HG03064 (cell line): Measurements from ENCODE around the gene TMEM200C.

Source experiments
- ATAC-seq: cut with Tn5 transposase; IDR thresholded peaks from one replicate; pipeline ENCODE4 v1.9.1; 2021; ENCODE audit warnings: low read depth; ENCODE audit not compliant: unreplicated experiment

Gene TMEM200C

DNA sequence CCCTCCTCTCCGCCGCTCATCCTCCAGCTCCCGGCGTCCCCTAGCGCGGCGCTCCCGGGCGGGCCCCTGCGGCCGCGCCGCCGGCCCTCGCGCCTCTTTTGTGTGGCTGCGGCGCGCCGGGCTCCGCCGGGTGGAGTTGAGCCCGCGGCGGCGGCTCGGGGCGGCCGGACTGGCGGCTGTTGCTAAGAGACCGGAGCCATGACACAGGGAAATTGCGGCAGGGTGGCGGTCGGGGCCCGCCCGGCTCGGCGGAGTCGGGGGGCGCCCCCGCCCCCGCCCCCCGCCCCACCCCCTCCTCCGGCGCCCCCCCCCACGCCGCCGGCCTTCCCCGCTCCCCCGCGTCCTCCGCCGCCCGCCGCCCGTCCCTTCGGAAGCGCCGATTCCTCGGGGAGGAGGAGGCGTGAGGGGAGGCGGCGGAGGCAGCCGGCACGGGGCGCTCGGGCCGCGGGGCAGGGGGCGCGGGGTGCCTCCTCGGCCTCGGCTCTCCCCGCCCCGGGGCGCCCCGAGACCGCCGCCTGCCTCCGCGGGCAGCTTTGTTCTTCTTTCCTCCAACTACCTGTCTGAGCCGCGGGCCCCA, at the start of gene TMEM200C:
TSS of gene TMEM200C (minus strand) at position 224 of the 577 bp plus-strand sequence. CDS start 3,459 bp downstream, outside the sequence.
- no peak for ATAC-seq

DNA sequence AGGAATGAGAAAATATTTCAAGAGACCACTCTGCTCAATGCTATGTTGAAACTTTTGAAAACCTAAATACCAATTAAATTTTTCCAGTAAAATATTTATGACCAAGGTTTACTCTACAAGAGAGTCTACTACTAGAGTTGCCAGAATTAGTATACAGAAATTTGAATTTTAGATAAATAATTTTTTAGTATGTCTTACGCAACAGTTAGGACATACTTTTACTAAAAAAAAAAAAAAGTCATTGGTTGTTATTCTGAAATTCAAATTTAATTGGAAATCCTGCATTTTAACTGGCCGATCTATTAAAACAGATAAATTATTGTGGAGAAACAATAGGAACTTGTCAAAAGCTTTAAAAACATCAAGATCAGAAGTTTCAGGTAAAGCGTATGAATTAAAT, 49.1 kb upstream of the TMEM200C start:
- no peak for ATAC-seq

DNA sequence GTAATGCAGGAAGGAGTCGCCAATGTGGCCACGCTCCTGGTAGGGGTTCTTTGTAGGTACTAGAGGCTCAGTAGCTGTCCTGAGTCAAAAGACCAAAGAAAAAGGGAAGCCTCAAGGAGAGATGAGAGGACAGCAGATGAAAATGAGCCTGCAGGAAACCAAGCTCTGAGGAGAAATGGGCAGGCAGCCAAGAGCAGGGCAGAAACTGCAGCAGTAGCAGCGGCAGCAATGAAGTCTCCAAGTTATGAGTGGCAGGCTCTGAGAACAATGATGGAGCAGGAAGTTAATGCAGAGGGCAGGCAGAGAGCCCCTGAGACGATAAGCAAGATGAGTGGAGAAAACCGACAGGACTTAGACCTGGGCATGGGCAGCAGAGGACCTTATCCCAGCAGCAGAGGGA, 48.2 kb upstream of the TMEM200C start:
- no peak for ATAC-seq

DNA sequence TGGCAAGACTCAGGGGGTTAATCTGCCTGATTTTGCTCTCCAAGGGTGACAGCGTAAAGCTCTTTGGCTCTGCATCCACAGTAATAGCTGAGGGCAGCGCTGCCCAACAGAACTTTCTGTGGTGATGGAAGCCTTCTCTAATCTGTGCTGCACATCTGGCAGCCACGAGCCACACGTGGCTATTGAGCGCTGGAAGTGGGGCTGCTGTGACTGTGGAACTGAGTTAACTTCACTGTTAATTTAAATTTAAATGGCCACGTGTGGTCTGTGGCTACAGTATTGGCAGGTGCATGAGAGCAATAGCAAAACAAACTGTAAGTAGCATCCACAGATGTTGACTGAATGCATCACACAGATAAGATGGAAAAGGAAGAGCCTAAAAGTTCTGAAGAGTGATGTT, 47.3 kb upstream of the TMEM200C start:
- ATAC-seq, result no peak

DNA sequence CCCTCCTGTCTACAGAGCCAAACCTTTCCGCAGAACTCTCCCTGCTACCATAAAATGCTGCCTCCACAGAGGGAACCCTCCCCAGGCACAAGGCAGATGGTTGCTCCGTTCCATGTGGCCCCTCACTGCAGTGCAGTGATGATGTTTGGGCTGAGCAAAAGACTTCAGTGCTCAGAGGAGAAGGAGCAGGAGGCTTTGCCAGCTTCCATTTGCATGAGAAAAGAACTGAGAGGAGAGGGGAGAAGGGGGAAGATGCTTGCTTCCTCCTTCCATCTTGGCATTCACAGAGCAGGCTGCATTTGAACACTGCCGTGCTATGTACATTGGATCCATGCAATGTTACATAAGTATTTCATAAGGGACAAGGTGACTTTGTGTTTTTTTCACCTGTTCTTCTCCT, 46.6 kb upstream of the TMEM200C start:
- ATAC-seq, result no peak

DNA sequence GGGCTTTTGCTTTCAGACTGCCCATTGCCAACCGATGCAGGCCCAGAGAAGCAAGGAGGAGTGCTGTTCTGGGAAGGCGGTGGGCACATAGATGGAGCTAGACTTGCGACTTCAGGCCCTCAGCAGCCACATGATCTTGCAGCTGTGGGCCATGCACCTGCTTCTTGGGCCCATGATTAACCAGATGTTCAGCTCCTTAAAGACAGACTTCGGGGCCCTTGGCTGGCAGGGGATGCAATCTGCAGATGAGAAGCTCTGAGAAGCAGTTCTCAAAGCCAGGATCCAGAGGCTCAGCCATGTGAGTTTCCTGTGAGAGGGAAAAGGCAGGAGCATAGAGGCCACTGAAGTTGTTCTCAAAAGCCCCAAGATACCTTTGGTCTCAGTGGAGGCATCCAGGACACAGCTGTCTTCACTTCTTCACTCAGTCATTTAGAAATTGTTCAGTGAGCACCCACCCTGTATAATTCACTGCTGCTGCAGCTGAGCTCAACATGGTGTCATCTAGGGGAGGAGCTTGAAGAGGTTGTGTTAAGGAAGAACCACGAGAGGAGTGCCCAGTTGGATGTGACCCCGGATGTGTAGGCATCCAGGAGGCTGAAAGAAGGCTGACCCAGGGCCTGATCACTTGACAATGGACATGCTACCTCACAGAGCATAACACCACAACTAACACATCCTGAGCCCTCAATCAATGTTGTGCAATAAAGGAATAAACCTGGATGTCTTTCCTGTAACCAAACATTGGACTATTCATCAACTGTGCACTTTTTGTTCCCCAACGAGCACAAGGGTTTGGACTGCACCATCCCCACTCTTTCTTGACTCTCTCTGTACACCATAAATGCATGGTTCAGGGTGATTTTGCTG, 44.7 kb upstream of the TMEM200C start:
- ATAC-seq, result no peak

DNA sequence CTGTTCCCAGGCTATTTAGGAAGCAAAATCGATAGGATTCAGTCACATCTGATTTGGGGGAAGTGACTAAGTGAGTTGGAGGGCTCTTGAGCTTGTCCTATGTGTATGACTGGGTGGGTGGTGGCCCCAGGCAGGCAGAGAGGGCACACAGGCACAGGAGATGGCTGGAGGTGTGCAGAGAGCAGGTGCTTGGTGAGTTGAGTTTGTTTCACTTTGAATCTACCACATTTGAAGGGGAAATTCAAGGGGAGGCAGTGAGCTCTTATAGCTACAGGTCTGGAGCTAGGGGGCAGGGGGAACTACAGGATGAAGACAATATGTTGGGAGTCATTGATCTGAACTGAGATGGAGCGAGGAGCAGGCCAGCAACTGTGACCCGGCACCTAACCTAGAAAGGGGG, 42.5 kb upstream of the TMEM200C start:
- ATAC-seq, result no peak

DNA sequence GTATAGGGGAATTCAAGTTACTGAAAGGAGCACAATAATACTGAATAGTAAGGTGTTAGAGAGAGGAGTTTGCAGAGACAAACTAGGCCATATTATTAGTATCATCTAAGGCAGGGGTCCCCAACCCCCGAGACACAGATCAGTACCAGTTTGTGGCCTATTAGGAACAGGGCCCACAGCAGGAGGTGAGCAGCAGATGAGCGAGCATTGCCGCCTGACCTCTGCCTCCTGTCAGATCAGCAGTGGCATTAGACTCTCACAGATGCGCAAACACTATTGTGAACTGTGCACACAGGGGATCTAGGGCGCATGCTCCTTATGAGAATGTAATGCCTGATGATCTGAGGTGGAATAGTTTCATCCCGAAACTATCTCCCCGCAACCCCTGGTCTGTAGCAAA, 41.8 kb upstream of the TMEM200C start:
- no peak for ATAC-seq

DNA sequence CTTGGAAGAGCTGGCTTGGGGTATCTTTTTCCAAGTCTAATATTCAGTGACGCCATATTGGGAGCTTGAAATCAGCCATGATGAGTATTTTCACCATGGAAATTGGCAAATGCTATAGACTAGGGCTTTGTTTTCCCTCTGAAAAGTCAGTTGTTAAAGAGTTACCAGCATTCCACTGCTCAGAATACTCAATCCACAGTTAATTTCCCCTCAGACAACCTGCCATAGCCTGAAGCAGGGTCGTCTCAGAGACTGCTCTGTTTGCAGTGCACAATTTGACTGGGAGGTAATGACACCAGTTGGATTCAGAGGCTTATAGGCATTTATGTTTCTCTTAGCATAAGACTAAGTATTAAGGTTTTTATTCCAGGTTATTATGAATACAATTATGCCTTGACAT, 35.5 kb upstream of the TMEM200C start:
- ATAC-seq, result no peak

DNA sequence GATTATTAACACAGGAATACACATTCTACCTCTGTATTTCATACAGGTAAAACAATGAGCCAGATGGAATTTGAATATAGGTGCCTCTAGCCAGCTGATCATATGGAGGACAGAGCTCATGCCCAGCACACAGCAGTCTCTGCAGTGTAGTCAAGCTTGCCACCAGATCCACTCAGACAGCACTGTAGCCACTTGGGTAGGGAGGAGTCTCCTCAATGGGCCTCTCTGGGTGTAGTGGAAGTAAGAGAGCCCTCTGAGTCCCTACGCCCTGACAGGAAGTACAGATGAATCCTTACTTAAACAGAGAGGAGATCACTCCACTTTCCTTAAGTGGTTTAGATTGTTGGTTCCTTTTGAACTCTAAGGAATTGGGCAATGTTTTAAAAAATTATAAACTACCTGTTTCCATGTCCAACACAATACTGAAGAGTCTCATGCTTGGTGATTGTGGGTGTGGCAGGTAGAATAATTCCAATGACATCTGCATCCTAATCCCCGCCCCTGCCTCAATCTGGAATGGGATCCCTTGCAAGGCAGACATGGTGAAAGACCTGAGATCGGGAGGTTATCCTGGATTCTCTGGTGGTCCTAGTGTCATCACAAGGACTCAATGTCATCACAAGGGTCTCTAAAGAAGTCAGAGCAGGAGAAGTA, 23.0 kb upstream of the TMEM200C start:
- no peak for ATAC-seq

DNA sequence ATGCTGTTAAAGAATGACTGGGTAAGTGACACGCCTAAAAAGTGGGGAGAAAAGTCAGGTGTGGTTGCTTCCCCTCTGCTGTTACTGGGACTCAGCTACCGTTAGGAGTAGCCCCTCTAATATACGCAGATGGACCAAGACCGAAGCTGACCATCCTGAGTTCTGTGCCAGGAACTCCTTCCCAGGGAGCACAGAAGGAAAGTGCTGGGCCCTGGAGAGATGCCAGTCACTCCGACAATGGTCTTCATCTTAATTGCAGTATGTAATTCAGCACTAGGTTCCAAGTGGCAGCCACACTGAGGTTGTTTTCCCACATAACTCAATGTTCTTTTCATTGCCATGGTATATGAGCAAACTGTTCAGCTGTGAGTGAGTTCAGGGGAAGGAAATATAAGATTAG, 19.6 kb upstream of the TMEM200C start:
- no peak for ATAC-seq

DNA sequence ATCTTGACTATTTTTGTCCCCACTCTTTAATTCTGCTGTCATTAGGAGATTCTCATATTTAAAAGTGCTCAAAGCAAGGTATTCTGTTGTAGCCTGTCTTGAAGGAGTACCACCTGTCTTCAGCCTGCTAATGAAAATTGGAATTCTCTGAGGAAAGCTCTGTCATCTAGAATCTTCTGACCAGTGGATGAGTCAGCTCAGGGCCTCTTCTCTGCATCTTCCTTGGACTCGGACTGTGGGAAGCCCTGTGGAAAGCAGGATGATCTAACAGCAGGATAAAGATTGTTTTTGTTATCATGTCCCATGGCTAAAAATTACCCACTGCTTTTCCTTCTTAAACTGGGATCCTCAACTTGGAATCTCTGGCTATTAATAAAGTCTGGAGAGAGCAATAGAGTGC, 18.7 kb upstream of the TMEM200C start:
- no peak for ATAC-seq

DNA sequence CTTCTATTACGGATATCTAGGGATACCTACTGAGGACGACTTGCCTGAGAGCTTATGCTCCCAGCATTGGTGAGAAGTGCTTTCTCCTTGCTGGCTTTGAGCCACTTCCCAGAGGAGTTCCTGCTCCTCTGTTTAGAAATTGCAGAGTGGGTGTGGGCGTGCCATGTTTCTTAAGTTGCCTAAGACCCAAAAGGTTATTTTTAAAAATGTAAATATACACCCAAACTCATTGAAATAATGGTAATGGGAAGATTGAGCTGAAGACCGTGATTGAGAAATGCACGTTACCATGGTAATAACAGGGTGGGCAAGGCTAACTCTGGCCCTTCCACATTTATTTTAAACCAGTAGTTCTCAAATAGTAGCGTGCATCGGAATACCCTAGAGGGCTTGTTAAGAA, 17.2 kb upstream of the TMEM200C start:
- ATAC-seq, result no peak

DNA sequence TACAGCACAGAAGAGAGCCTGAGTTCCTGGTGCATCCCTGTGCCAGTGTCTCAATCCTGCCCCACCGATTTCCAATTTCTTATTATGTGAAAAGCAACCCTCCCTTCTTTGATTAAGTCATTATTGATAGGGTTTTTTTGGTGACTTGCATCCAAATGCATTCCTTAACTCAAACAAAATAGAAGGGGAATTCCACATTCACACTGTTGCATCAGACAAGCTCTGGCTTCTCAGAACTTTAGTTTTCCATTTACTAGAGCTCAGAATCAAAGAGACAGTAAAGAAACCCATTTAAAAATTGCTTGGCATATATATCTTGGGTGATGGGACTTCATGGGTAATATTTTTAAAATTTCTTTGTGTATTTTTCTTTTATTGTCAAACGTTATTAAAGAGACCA, 13.8 kb upstream of the TMEM200C start:
- ATAC-seq, result no peak

DNA sequence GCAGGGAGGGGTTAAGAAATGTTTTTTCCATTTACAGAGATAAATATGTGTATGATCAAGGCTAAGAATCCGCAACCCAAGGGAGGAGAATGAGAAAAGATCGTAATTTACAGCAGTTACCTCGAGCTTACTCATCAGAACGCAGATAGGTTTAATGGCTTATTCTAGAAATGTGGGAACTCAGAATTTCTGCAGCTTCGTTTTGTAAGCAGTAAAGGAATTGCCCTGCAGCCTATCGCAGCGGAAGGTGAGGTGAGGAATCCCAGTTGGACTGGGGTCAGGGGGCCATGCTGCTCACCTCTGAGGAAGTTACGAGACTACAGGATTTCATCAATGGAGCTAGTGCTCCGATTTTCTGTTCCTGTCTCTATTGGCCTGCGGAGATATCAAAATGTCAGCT, 8.1 kb upstream of the TMEM200C start:
- no peak for ATAC-seq

DNA sequence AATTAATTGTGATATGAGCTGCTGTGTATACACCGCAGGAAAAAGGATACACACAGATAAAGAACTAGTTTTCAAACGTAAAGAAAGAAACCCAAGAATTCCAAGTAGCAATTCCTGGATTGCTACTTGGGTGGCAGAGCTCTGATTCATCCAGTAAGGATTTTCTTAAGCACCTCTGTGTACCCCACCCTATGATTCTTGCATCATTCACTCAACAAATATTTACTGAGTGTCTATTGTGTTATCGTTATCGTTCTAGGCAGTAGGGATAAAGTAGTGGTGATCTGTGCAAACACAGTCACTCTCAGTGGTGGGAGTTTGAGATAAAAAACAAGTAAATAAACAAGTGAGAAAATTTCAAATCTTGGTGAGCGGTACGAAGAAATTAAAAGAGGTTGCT, 4.9 kb upstream of the TMEM200C start:
- no peak for ATAC-seq

DNA sequence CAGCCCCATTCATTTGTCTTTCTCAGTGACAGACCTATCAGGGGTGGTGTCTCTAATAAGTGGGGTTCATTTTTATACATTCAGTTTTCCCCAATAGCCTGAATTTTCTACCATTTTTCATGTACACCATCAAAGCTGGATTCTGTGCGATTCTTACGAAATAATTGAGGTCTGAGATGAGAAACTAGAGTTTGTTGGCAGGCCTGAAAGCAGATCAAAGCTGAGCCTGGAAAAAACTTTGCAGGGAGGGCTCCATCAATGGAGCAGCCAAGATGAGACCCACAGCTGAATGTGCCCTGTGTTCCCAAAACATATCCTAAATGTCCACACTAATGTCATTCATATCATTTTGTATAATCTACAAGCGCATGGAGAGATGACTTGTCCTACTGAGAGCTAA, 4.5 kb upstream of the TMEM200C start:
- no peak for ATAC-seq

DNA sequence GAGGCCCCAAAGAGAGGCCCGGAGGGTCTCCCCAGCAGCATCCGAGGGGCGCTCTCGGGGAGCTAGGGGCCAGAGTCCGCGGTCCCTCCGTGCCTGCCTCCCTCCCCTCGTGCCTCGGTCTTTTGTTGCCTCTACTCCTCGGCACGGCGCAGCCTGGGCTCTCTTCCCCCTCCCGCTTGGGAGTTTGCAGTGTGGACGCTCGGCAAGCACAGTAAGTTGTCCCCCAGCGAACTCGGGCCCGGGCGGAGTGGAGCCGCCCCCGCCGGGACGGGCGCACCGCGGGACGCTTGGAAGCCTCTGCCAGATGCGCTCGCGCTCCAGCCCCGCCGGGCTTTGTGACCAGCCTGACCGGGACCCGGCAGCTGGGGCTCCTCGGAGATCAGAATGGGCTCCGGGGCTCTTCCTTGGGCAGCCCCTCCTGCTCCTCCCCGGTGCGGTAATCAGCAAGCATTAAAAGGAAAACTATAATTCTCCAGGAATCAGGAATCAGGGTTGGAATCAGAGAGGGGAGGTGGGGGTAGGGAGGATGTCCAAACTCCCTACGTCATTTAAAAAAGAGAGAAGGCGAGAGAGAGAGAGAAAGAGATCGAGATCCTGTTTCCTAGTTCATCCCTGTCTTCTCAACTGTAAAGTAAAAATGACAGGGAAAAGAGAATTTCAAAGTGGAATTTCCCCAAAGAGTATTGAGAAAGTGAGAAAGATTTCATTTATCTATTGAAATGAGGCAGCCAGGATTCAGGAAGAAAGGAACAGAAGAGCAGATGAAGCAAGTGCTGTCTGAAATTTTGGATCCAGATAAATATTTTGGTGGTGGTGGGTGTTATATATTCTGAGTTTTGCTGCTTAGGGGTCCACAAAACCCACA, 786 bp upstream of the TMEM200C start:
- no peak for ATAC-seq

DNA sequence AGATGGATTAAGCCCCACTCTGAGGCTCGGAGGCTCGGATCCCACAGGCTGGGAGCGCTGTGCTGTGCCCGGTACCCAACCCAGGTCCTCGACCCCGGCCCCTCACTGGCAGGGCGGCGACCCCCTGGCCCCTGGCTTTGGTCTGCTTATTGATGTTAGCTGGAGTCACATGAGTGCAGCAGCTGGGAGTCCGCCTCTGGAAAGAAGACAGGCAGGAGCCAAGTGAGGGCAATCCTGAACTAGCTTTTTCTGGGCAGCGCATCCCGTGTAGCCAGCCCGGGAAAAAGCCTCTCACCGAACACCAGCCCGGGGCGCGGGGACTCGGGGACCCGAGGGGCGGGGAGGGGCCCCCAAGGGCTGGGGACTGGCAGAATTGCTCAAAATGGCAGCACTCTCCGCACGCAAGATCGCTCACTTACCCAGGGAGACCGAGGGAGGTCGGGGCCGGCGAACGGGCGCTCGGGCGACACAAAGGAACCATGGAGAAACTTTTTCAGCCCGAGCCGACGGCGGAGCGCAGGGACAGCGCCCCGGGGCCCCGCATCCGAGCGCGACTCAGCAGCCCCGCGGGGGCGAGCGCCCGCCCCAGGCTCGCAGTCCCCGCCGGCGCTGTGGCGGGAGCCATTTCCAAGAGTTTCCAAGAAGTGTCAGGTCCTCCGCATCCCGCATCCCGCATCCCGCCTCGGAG, 567 bp downstream of the TMEM200C start:
- ATAC-seq, result no peak

DNA sequence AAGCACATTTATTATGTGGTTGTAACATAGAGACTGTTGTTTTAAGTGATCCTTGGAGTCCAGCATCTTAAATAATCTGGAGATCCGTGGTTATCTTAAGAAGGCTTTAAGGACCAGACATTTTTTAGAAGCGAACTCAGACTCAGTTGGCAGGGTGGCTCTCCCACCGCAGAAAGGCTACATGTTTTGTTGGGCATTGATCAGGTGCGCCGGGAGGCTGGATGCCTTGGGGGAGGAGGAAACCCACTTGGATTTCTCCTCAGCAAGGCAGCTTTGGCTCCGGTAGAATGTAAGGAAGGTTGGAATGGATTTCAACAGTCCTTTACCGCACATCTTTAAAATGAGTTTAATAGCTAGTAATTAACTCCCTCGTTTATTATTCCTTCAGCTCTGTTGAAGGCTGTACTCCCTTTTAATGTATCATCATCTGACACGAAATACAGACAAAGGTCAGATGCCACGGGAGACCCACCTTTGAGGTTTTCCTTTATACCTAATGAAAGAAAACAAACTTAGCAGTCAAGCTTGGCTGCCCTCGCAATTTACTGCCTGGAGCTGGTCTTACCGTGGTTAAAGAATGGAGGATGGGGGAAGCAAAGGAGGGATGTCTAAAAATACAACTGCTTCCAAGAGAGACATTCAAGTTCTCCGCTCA, 1.2 kb downstream of the TMEM200C start:
- no peak for ATAC-seq
